Cortex of kidney (tissue), 1 donor: Measurements from ENCODE around the gene AHRR.

Experiments used
- DNase-seq: peaks from one replicate; lab custom pipeline; 2025; lab: John Stamatoyannopoulos, UW

AHRR gene

GRCh38 chr5:430214-430925 is 108.9 kb downstream of the AHRR start:
- DNase-seq: no peak

GRCh38 chr5:431001-431710 is 109.6 kb downstream of the AHRR start:
- no peak for DNase-seq

- DNase-seq: no peak
These were observed 110.2 kb downstream of the AHRR start for GRCh38 chr5:431711-432050.

- no peak for DNase-seq
These were observed 110.8 kb downstream of the AHRR start for GRCh38 chr5:432201-432927.

- DNase-seq: no peak
These were observed 111.6 kb downstream of the AHRR start for GRCh38 chr5:432928-433791.

- DNase-seq: no peak
These were observed 112.3 kb downstream of the AHRR start for GRCh38 chr5:433836-434235.

- DNase-seq: no peak
These were observed 113.1 kb downstream of the AHRR start for GRCh38 chr5:434443-435146.

GRCh38 chr5:435156-435790 is 113.8 kb downstream of the AHRR start:
- no peak for DNase-seq

GRCh38 chr5:435961-436640 is 114.6 kb downstream of the AHRR start:
- DNase-seq: no peak

- no peak for DNase-seq
These were observed 115.1 kb downstream of the AHRR start for GRCh38 chr5:436641-436975.

GRCh38 chr5:437281-437771 is 115.8 kb downstream of the AHRR start:
- DNase-seq: no peak

- no peak for DNase-seq
These were observed 117.0 kb downstream of the AHRR start for GRCh38 chr5:438481-438981.

- no peak for DNase-seq
These were observed 117.7 kb downstream of the AHRR start for GRCh38 chr5:439181-439580.

- DNase-seq: no peak
These were observed 118.1 kb downstream of the AHRR start for GRCh38 chr5:439636-440035.

- DNase-seq: no peak
These were observed 119.1 kb downstream of the AHRR start for GRCh38 chr5:440401-441201.

GRCh38 chr5:441996-442334 is 120.5 kb downstream of the AHRR start:
- DNase-seq: no peak

- no peak for DNase-seq
These were observed 121.1 kb downstream of the AHRR start, which contains the start of gene EXOC3 for GRCh38 chr5:442335-443238. Gene EXOC3, plus strand, starts transcription at chr5:443176. Its CDS starts 3,030 bp downstream, at chr5:446206.
